ENCODE measurements around the gene OR13D1. TPM values are rescaled to one million over a fixed set of nuclear protein-coding genes. Genes with fewer than 3 reads are reported as not detected.

OR13D1 gene
- total RNA-seq, 1 donor from 2014 or later, result not detected

DNA sequence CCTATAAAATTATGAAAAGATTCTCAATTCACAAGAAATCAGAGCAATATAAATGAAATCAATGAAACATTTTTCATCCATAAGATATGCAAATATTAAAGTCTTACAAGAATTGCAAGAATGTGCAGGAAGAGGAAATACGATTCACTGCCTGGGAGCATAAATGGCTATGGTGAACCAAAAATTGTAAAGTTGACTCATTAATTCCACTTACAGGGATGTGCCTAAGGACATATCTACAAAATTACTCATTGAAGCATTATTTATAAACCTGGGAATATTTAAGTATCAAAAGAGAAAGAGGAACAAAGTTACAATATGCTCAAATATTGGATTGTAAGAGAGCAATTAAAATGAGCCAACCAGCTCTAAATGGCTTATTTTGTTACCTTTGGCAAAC lies 46.3 kb downstream of the OR13D1 start:
- Mint-ChIP-seq H3K9me3 (no peaks in the 10 kb centered on the region), H3K4me1 (no peaks in the 10 kb centered on the region), H3K27ac (no peak overlapping the region), H3K4me3 (no peak overlapping the region), H3K27me3 (ENCODE audit: insufficient read depth, low read depth) (no peaks in the 10 kb centered on the region), H3K36me3 (no peaks in the 10 kb centered on the region)
- no peak overlapping the region for H2AFZ ChIP-seq (replicated peaks)
- no peaks in the 10 kb centered on the region for H3K36me3 ChIP-seq
- no peak overlapping the region for H3K4me2 ChIP-seq
- no peak overlapping the region for H3K9ac ChIP-seq
- no peaks in the 10 kb centered on the region for H3K4me1 ChIP-seq
- no peaks in the 10 kb centered on the region for H3K79me2 ChIP-seq (ENCODE audit: low read depth)
- H3F3A ChIP-seq (ENCODE audit: low read depth), result peaks cover 6% of the 10 kb centered on the region
- no peaks in the 10 kb centered on the region for H3K9me3 ChIP-seq (ENCODE audit: low read depth)
- H3K27ac ChIP-seq, result no peak overlapping the region
- DNase-seq (ENCODE audit: low spot score), result no peak
- no peak for TF ChIP-seq EZH2 (IDR thresholded peaks at IDR 0.05)
- TF ChIP-seq CTCF (IDR thresholded peaks at IDR 0.05), result no peak
- no peak for TF ChIP-seq EZH2phosphoT487 (IDR thresholded peaks at IDR 0.05)
- no peak overlapping the region for H3K4me3 ChIP-seq
- H3K27me3 ChIP-seq, result no peaks in the 10 kb centered on the region
- no peaks in the 10 kb centered on the region for H4K20me1 ChIP-seq (ENCODE audit: low read depth)

DNA sequence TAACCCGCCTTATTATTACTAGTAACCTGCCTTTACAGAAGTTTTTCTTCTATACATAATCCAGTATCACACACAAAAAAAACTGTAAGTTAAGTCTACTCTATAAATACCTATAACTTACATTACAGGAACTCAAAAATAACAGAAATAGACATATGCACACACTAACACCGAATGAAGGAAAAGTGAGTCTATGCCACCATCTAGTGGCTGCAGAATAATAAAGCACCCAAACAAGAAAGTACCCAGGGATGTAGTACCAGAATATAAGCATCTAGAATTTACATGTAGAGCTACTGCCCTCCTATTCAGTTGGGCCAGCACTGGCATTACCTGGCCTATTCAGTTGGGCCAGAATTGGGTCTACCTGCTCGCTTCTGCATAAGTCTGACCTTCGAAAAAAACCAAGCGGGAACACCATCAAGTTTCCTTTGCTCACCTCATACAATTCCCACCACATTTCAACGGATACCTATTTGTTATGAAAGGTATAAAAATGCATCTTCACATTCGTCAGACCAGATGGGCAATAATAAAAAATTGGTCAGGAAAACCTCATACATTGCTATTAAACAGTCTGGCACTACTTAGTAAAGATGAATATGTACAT lies 49.2 kb downstream of the OR13D1 start:
- no peaks in the 10 kb centered on the region for H3K79me2 ChIP-seq (ENCODE audit: low read depth)
- H3K9me3 ChIP-seq (ENCODE audit: low read depth), result no peaks in the 10 kb centered on the region
- Mint-ChIP-seq H3K9me3 (no peaks in the 10 kb centered on the region), H3K4me3 (no peak overlapping the region), H3K27me3 (ENCODE audit: insufficient read depth, low read depth) (no peaks in the 10 kb centered on the region), H3K27ac (no peak overlapping the region), H3K4me1 (peaks cover 10% of the 10 kb centered on the region), H3K36me3 (no peaks in the 10 kb centered on the region)
- peak; percentile 54 for DNase-seq (ENCODE audit: low spot score)
- H3K9ac ChIP-seq, result no peak overlapping the region
- H3K27ac ChIP-seq, result no peak overlapping the region
- H3K4me3 ChIP-seq, result no peak overlapping the region
- no peaks in the 10 kb centered on the region for H3K27me3 ChIP-seq
- H2AFZ ChIP-seq (replicated peaks), result no peak overlapping the region
- H4K20me1 ChIP-seq (ENCODE audit: low read depth), result no peaks in the 10 kb centered on the region
- H3F3A ChIP-seq (ENCODE audit: low read depth), result peaks cover 12% of the 10 kb centered on the region
- H3K4me2 ChIP-seq, result no peak overlapping the region
- H3K36me3 ChIP-seq, result no peaks in the 10 kb centered on the region
- TF ChIP-seq EZH2 (IDR thresholded peaks at IDR 0.05) (no peak), EZH2phosphoT487 (IDR thresholded peaks at IDR 0.05) (no peak), CTCF (IDR thresholded peaks at IDR 0.05) (peak; percentile 86)
- H3K4me1 ChIP-seq, result peaks cover 8% of the 10 kb centered on the region

Other genes starting within 250 kb of the OR13D1 start
- gene OR13F1, start 190.3 kb upstream of the OR13D1 start, total RNA-seq (ENCODE audit: low replicate concordance), result not detected in 2 replicates
- not detected in 2 replicates for gene OR13C4, start 167.3 kb upstream of the OR13D1 start, total RNA-seq (ENCODE audit: low replicate concordance)
- not detected in 2 replicates for gene OR13C3, start 157.7 kb upstream of the OR13D1 start, total RNA-seq (ENCODE audit: low replicate concordance)
- gene OR13C8, start 125.3 kb upstream of the OR13D1 start, total RNA-seq (ENCODE audit: low replicate concordance), result not detected in 2 replicates
- 0.25 TPM in 1 of 2 replicates, not detected in the other for gene OR13C5, start 95.1 kb upstream of the OR13D1 start, total RNA-seq (ENCODE audit: low replicate concordance)
- not detected in 2 replicates for gene OR13C2, start 88.9 kb upstream of the OR13D1 start, total RNA-seq (ENCODE audit: low replicate concordance)
- not detected in 2 replicates for gene OR13C9, start 76.3 kb upstream of the OR13D1 start, total RNA-seq (ENCODE audit: low replicate concordance)
- 31.9 and 55.3 TPM in 2 replicates for gene NIPSNAP3A, start 53.2 kb downstream of the OR13D1 start, total RNA-seq (ENCODE audit: low replicate concordance)
- gene NIPSNAP3B, start 69.6 kb downstream of the OR13D1 start, total RNA-seq (ENCODE audit: low replicate concordance), result 1.3 and 2.1 TPM in 2 replicates
- 28.2 and 32.4 TPM in 2 replicates for gene ABCA1, start 233.6 kb downstream of the OR13D1 start, total RNA-seq (ENCODE audit: low replicate concordance)

Measured in neural progenitor cell (in vitro differentiated cells).